ENCODE measurements around the gene TICAM2.
"Not testable (repeated sequence)": the region's sequence is repeated elsewhere in the genome, so short reads cannot be mapped to it uniquely, and the experiment has no call there.

Gene TICAM2

GRCh38 chr5:115645386-115645785, 43.1 kb upstream of the TICAM2 start:
- CTCF ChIA-PET: interaction anchor here (0.6 to 1.4 kb wide), 2 partner anchors 11 to 1681 kb away, joined by 3 to 4 read pairs; no protein-coding TSS in a partner anchor
- POLR2A ChIA-PET; H3K27ac ChIP-seq (ENCODE audit: extremely low read depth, low read depth, low read length); H3K4me1 ChIP-seq (ENCODE audit: control insufficient read depth, insufficient read depth, low read length); H3K36me3 ChIP-seq (ENCODE audit: control insufficient read depth in 2 of 2, insufficient read depth in 1 of 2, low read length in 2 of 2); H3K4me3 ChIP-seq (ENCODE audit: low read depth, low read length); H3K9me3 ChIP-seq (ENCODE audit: control insufficient read depth, insufficient read depth, low read depth, low read length): not testable (repeated sequence)
- peak; percentile 25; the same call in 1 of the 2 replicates for TF ChIP-seq MZF1 (tag by site-specific recombination; IDR thresholded peaks at IDR 0.05; ENCODE audit: borderline replicate concordance)

- ChIA-PET POLR2A (no interaction called here), CTCF (no interaction called here)
- H3K9me3 ChIP-seq (ENCODE audit: control insufficient read depth, insufficient read depth, low read depth, low read length): no peaks in the 10 kb centered on the region
- TF ChIP-seq OSR2 (tag by site-specific recombination; IDR thresholded peaks at IDR 0.05): no peak
- TF ChIP-seq SP3 (tag by site-specific recombination; IDR thresholded peaks at IDR 0.05): no peak
- TF ChIP-seq ZSCAN18 (tag by site-specific recombination; IDR thresholded peaks at IDR 0.05): no peak
- TF ChIP-seq ZNF777 (tag by site-specific recombination; IDR thresholded peaks at IDR 0.05; ENCODE audit: borderline replicate concordance): no peak
- no peak for TF ChIP-seq ZFP41 (tag by site-specific recombination; IDR thresholded peaks at IDR 0.05; ENCODE audit: borderline replicate concordance)
- TF ChIP-seq ZNF146 (tag by site-specific recombination; IDR thresholded peaks at IDR 0.05): no peak
- TF ChIP-seq BCL11A (tag by site-specific recombination; IDR thresholded peaks at IDR 0.05; ENCODE audit: low read depth): no peak
- no peak for TF ChIP-seq FEZF1 (tag by site-specific recombination; IDR thresholded peaks at IDR 0.05)
- TF ChIP-seq ZNF623 (tag by site-specific recombination; IDR thresholded peaks at IDR 0.05): no peak
- TF ChIP-seq ZNF704 (tag by site-specific recombination; IDR thresholded peaks at IDR 0.05): no peak
- no peak for TF ChIP-seq ZNF302 (tag by site-specific recombination; IDR thresholded peaks at IDR 0.05; ENCODE audit: low read depth)
- no peak for TF ChIP-seq EGR2 (tag by site-specific recombination; IDR thresholded peaks at IDR 0.05; ENCODE audit: low read depth)
- H3K27ac ChIP-seq (ENCODE audit: extremely low read depth, low read depth, low read length): no peak overlapping the region
- no peaks in the 10 kb centered on the region for H3K4me1 ChIP-seq (ENCODE audit: control insufficient read depth, insufficient read depth, low read length)
- no peaks in the 10 kb centered on the region for H3K36me3 ChIP-seq (ENCODE audit: control insufficient read depth in 2 of 2, insufficient read depth in 1 of 2, low read length in 2 of 2)
- H3K4me3 ChIP-seq (ENCODE audit: low read depth, low read length): no peak overlapping the region
Observed at GRCh38 chr5:115644046-115644445, 41.8 kb upstream of the TICAM2 start.

- Histone ChIP-seq H3K4me1 (ENCODE audit: control insufficient read depth, insufficient read depth, low read length) (no peaks in the 10 kb centered on the region), H3K9me3 (ENCODE audit: control insufficient read depth, insufficient read depth, low read depth, low read length) (no peaks in the 10 kb centered on the region), H3K4me3 (ENCODE audit: low read depth, low read length) (no peak overlapping the region), H3K27ac (ENCODE audit: extremely low read depth, low read depth, low read length) (no peak overlapping the region), H3K36me3 (ENCODE audit: control insufficient read depth in 2 of 2, insufficient read depth in 1 of 2, low read length in 2 of 2) (no peaks in the 10 kb centered on the region)
- CTCF ChIA-PET: interaction anchor here (0.6 to 1.0 kb wide), 5 partner anchors 10 to 426 kb away, joined by 3 read pairs; no protein-coding TSS in a partner anchor
- POLR2A ChIA-PET: no interaction called here
- TF ChIP-seq ZNF677 (tag by site-specific recombination; IDR thresholded peaks at IDR 0.05) (no peak), ZNF530 (tag by site-specific recombination; IDR thresholded peaks at IDR 0.05; ENCODE audit: low read depth) (no peak), ZNF692 (tag by site-specific recombination; IDR thresholded peaks at IDR 0.05) (no peak), ZBTB17 (tag by site-specific recombination; IDR thresholded peaks at IDR 0.05) (no peak)
Observed at GRCh38 chr5:115641948-115642347, 39.7 kb upstream of the TICAM2 start.

Measured in HEK293 (cell line).